ENCODE measurements around the gene ENTPD3. TPM values are rescaled to one million over a fixed set of nuclear protein-coding genes. Genes with fewer than 3 reads are reported as not detected.

Gene ENTPD3
- total and polyA plus RNA-seq, 2 of the 13 experiments (the other 11 are each of a cell fraction or from before 2014, with no cell fraction given) = 0.07 TPM; not detected in 1

DNA sequence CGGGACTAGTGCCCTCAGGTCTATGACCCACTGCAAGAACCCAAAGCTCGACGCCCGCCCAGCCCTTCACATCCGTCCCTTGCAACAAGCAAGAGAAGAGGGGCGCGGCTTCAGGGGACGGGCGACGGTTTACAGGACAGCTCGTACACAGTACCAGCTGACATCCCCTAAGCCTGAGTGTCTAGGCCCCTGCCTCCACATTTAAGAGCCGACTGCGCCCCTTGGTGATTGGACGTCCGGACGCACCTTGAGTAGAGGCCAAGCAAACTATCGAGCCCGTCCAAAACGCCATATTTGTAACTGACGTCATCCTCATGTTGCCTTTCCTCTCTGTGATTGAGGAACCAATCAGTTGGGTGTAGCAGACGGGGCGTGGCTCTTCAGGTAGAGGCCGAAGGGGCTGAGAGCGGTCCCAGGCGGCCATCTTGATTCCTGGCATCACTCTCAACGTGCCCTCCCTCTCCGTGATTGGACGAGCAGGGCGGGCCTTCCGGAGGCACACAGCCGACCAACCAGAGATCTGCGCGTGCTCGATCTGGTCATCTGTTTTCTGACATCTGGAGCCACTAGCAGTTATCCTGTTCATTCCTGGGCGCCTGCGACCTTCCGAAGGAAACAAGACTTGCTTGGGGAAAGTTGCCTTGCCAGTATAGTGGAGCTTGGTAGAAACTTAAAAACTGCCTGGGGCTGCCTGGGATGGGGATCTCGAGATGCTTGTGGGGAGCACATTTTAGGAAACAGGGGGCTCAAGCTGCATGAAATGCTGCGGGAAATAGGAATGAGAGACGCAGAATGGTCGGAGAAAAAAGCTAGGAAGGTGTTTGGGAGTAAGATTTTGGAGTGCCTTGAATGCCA, 66.1 kb downstream of the ENTPD3 start (continued):
- TF ChIP-seq, protein P1, sequence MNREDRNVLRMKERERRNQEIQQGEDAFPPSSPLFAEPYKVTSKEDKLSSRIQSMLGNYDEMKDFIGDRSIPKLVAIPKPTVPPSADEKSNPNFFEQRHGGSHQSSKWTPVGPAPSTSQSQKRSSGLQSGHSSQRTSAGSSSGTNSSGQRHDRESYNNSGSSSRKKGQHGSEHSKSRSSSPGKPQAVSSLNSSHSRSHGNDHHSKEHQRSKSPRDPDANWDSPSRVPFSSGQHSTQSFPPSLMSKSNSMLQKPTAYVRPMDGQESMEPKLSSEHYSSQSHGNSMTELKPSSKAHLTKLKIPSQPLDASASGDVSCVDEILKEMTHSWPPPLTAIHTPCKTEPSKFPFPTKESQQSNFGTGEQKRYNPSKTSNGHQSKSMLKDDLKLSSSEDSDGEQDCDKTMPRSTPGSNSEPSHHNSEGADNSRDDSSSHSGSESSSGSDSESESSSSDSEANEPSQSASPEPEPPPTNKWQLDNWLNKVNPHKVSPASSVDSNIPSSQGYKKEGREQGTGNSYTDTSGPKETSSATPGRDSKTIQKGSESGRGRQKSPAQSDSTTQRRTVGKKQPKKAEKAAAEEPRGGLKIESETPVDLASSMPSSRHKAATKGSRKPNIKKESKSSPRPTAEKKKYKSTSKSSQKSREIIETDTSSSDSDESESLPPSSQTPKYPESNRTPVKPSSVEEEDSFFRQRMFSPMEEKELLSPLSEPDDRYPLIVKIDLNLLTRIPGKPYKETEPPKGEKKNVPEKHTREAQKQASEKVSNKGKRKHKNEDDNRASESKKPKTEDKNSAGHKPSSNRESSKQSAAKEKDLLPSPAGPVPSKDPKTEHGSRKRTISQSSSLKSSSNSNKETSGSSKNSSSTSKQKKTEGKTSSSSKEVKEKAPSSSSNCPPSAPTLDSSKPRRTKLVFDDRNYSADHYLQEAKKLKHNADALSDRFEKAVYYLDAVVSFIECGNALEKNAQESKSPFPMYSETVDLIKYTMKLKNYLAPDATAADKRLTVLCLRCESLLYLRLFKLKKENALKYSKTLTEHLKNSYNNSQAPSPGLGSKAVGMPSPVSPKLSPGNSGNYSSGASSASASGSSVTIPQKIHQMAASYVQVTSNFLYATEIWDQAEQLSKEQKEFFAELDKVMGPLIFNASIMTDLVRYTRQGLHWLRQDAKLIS (CRISPR knock-in tag; IDR thresholded peaks at IDR 0.05) = no peak
- no peak for TF ChIP-seq ZNF260 (CRISPR knock-in tag; IDR thresholded peaks at IDR 0.05; ENCODE audit: borderline replicate concordance, low read depth)
- TF ChIP-seq, protein P2, sequence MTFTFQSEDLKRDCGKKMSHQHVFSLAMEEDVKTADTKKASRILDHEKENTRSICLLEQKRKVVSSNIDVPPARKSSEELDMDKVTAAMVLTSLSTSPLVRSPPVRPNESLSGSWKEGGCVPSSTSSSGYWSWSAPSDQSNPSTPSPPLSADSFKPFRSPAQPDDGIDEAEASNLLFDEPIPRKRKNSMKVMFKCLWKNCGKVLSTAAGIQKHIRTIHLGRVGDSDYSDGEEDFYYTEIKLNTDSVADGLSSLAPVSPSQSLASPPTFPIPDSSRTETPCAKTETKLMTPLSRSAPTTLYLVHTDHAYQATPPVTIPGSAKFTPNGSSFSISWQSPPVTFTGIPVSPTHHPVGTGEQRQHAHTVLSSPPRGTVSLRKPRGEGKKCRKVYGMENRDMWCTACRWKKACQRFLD (CRISPR knock-in tag; IDR thresholded peaks at IDR 0.05; ENCODE audit: borderline replicate concordance) = no peak
- peak; percentile 80 for TF ChIP-seq ZBTB21 (CRISPR knock-in tag; IDR thresholded peaks at IDR 0.05)
- no peak for TF ChIP-seq ZBTB8A (CRISPR knock-in tag; IDR thresholded peaks at IDR 0.05; ENCODE audit: borderline replicate concordance, low read depth)
- TF ChIP-seq AGO1 (IDR thresholded peaks at IDR 0.05; ENCODE audit: low read depth, low read length, poor library complexity, severe bottlenecking) = no peak
- TF ChIP-seq MZF1 (CRISPR knock-in tag; IDR thresholded peaks at IDR 0.05; ENCODE audit: borderline replicate concordance) = no peak
- TF ChIP-seq, protein P3, sequence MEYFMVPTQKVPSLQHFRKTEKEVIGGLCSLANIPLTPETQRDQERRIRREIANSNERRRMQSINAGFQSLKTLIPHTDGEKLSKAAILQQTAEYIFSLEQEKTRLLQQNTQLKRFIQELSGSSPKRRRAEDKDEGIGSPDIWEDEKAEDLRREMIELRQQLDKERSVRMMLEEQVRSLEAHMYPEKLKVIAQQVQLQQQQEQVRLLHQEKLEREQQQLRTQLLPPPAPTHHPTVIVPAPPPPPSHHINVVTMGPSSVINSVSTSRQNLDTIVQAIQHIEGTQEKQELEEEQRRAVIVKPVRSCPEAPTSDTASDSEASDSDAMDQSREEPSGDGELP (IDR thresholded peaks at IDR 0.05; ENCODE audit: borderline replicate concordance, low read depth) = peak; percentile 92; the same call in 1 of the 2 replicates
- TF ChIP-seq ISX (CRISPR knock-in tag; conservative IDR thresholded peaks at IDR 0.05) = no peak
- TF ChIP-seq, protein P4, sequence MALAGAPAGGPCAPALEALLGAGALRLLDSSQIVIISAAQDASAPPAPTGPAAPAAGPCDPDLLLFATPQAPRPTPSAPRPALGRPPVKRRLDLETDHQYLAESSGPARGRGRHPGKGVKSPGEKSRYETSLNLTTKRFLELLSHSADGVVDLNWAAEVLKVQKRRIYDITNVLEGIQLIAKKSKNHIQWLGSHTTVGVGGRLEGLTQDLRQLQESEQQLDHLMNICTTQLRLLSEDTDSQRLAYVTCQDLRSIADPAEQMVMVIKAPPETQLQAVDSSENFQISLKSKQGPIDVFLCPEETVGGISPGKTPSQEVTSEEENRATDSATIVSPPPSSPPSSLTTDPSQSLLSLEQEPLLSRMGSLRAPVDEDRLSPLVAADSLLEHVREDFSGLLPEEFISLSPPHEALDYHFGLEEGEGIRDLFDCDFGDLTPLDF (CRISPR knock-in tag; IDR thresholded peaks at IDR 0.05) = no peak
- no peak for TF ChIP-seq ZNF629 (CRISPR knock-in tag; conservative IDR thresholded peaks at IDR 0.05)
- TF ChIP-seq ZSCAN20 (CRISPR knock-in tag; IDR thresholded peaks at IDR 0.05; ENCODE audit: borderline replicate concordance) = no peak
- no peak for TF ChIP-seq MBD4 (IDR thresholded peaks at IDR 0.05; ENCODE audit: borderline replicate concordance, low read length)
- no peak for TF ChIP-seq REL (CRISPR knock-in tag; conservative IDR thresholded peaks at IDR 0.05)
- peak; percentile 27; the same call in 1 of the 2 replicates for TF ChIP-seq DNMT3B (CRISPR knock-in tag; conservative IDR thresholded peaks at IDR 0.05)
- TF ChIP-seq TRIM24 (CRISPR knock-in tag; IDR thresholded peaks at IDR 0.05) = no peak
